Right lobe of liver (tissue), 6 donors: Measurements from ENCODE around the gene NRF1. TPM values are rescaled to one million over a fixed set of nuclear protein-coding genes. Genes with fewer than 3 reads are reported as not detected.

ENCODE experiments used
- ATAC-seq, 4 donors: fragments of 200-7000 bp; cut with Tn5 transposase; one replicate each; pipeline ENCODE4 v1.9.1; 2020; ENCODE audit warnings: mild to moderate bottlenecking in 4 of 4, moderate library complexity in 4 of 4
- DNase-seq, 3 donors: peaks; one replicate each; pipeline ENCODE4 v3.0.0-alpha.2; 2020
- H3K27ac ChIP-seq, 3 donors: fragments of 200-600 bp; one replicate each; pipeline ENCODE4 v1.8.0; 2022
- H3K27me3 ChIP-seq, 2 donors: fragments of 200-600 bp; one replicate each; pipeline ENCODE4 v1.8.0; 2022
- H3K36me3 ChIP-seq, 4 donors: fragments of 200-600 bp; sonication (generic) in 1 of 4; one replicate each; pipeline versions ENCODE4 v1.5.1 to v1.8.0; 2017 to 2022; ENCODE audit warnings: control low read depth in 1 of 4
- H3K4me1 ChIP-seq, 4 donors: fragments of 200-600 bp; sonication (generic) in 1 of 4; one replicate each; pipeline versions ENCODE4 v1.5.1 to v1.8.0; 2017 to 2022; ENCODE audit warnings: control low read depth in 1 of 4
- H3K4me3 ChIP-seq, 3 donors: fragments of 200-600 bp; one replicate each; pipeline ENCODE4 v1.8.0; 2022
- H3K9me3 ChIP-seq, 4 donors: fragments of 200-600 bp; sonication (generic) in 1 of 4; one replicate each; pipeline versions ENCODE4 v1.5.1 to v1.8.0; 2017 to 2022; ENCODE audit warnings: control low read depth in 1 of 4
- POLR2A ChIP-seq: fragments of 450-650 bp; IDR thresholded peaks from one replicate; pipeline ENCODE4 v1.6.1; 2017; ENCODE audit warnings: antibody characterized with exemption, mild to moderate bottlenecking
- WGBS: methylation state at CpG from one replicate; pipeline ENCODE4 v1.1.6; 2018; ENCODE audit warnings: low coverage, low lambda C conversion rate; ENCODE audit not compliant: insufficient coverage; ENCODE audit errors: missing lambda C conversion rate; 5-methylcytosine and 5-hydroxymethylcytosine counted together
- intact Hi-C, 2 donors: fragments of 100-400 bp; cut with DNase I; formaldehyde crosslinking; loops; one replicate each; pipeline versions ENCODE4 v1.11.2 to v1.14.1; 2022
- total RNA-seq, 6 experiments: library from RNA; depleted of rRNA in 2 of 6; stranded (reverse); fragments of >200 nt in 2 of 6; fragmentation: NEBNext Ultra II Directional in 3 of 6; extraction: Animal tissue kit (Norgen Biotek cat#: 25700) in 3 of 6; gene quantifications; one replicate each; pipeline versions ENCODE4 v1.1.0 to v1.2.4, GENCODE V29; 2016 to 2023
- TF ChIP-seq, protein P1 (sequence below), 4 donors: fragments of 200-600 bp in 3 of 4; fragments of 450-650 bp in 1 of 4; IDR thresholded peaks; one replicate each; pipeline versions ENCODE4 v1.5.1 to v1.8.0; 2016 to 2022; ENCODE audit warnings: antibody characterized with exemption in 4 of 4, mild to moderate bottlenecking in 2 of 4
- donor health status: DM: no; HTN: yes; CAD: no.
- donor health status: DM: no; HTN: no; CAD: no.
- donor health status: DM: no; HTN: no; CAD: no.
- donor health status: DM: no; HTN: yes; CAD: no.
- donor health status: DM: no; HTN: yes; CAD: no.

The NRF1 gene
- total RNA-seq, 6 experiments from 2014 or later = 3.9 to 6.8 (median 5.3) TPM

DNA sequence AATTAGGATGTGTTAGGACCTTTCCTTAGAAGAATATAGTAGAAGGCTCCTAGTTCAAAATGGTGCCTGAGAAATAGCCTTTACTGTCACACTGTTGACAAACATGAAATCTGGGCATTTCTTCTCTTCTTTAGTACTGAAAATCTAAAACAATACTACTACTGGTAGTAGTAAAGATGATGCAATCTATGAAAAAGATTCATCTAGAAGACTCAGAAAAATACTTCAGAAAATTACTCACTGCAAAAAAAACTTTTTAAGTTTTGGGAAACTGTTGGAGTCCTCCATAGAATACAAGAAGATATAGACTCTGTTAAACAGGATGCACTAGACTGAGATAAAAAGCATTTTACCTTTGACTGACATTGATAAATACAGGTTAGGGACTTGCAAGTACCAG, 67.1 kb downstream of the NRF1 start:
- ATAC-seq (no peak), DNase-seq (no peak)

DNA sequence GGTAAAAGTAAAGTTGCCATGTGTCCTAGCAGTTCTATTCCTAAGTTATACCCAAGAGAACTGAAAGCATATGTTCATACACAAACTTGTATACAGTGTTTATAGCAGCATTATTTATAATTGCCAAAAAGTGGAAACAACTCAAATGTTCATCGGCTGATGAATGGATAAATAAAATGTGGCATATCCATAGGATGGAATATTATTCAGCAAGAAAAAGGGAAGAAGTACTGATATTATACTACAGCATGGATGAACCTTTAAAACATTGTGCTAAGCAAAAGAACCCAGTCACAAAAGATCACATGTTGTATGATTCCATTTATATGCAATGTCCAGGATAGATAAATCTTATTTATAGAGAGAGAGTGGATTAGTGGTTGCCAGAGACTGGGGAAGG, 68.9 kb downstream of the NRF1 start:
- TF ChIP-seq, protein P1, sequence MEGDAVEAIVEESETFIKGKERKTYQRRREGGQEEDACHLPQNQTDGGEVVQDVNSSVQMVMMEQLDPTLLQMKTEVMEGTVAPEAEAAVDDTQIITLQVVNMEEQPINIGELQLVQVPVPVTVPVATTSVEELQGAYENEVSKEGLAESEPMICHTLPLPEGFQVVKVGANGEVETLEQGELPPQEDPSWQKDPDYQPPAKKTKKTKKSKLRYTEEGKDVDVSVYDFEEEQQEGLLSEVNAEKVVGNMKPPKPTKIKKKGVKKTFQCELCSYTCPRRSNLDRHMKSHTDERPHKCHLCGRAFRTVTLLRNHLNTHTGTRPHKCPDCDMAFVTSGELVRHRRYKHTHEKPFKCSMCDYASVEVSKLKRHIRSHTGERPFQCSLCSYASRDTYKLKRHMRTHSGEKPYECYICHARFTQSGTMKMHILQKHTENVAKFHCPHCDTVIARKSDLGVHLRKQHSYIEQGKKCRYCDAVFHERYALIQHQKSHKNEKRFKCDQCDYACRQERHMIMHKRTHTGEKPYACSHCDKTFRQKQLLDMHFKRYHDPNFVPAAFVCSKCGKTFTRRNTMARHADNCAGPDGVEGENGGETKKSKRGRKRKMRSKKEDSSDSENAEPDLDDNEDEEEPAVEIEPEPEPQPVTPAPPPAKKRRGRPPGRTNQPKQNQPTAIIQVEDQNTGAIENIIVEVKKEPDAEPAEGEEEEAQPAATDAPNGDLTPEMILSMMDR (IDR thresholded peaks at IDR 0.05) = no peak
- no peak for TF ChIP-seq POLR2A
- intact Hi-C loops = no loop called here

More for the DNA sequence above, 67.1 kb downstream of the NRF1 start:
- Histone ChIP-seq H3K27ac (no peak overlapping the region), H3K27me3 (no peaks in the 10 kb centered on the region), H3K4me3 (no peak overlapping the region), H3K9me3 (no peaks in the 10 kb centered on the region), H3K36me3 (peaks cover 0 to 8% (median 0%) of the 10 kb centered on the region in 4 donors), H3K4me1 (no peaks in the 10 kb centered on the region)
- TF ChIP-seq POLR2A = no peak
- TF ChIP-seq, protein P1 (IDR thresholded peaks at IDR 0.05) = no peak
- intact Hi-C loops = no loop called here

DNA sequence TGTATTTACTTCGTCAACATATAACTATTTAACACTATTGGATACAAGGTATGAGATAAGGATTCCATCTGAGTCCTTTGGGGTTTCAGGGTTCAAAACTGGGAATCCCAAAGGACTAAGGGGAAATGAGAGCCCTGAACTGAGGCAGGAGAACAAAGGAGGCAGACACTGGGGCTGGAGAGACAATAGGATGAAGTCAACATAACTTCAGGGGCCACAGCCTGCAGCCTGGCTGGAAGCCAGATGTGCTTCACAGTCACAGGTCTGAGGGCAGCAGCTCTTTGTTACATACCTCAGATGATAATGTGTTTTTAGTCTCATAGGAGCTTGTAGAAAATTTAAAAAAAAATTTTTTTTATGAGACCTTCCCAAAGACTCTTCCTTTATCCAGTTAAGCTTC, 73.3 kb downstream of the NRF1 start:
- Histone ChIP-seq H3K4me3 (no peak overlapping the region), H3K9me3 (no peaks in the 10 kb centered on the region), H3K4me1 (no peaks in the 10 kb centered on the region), H3K27me3 (no peaks in the 10 kb centered on the region), H3K27ac (no peak overlapping the region), H3K36me3 (no peaks in the 10 kb centered on the region)
- no peak for ATAC-seq
- DNase-seq = no peak
- intact Hi-C loops = no loop called here
- TF ChIP-seq, protein P1 (IDR thresholded peaks at IDR 0.05) = no peak
- no peak for TF ChIP-seq POLR2A
- 95% methylated on average over 1 of the region's 1 CpG for WGBS

More for the DNA sequence above, 68.9 kb downstream of the NRF1 start:
- H3K27ac ChIP-seq = no peak overlapping the region
- 100% methylated on average over 1 of the region's 1 CpG for WGBS
- H3K9me3 ChIP-seq = no peaks in the 10 kb centered on the region
- H3K27me3 ChIP-seq = no peaks in the 10 kb centered on the region
- H3K4me1 ChIP-seq = no peaks in the 10 kb centered on the region
- H3K36me3 ChIP-seq = peaks cover 0 to 8% (median 0%) of the 10 kb centered on the region in 4 donors
- DNase-seq (no peak), ATAC-seq (no peak)
- H3K4me3 ChIP-seq = no peak overlapping the region

DNA sequence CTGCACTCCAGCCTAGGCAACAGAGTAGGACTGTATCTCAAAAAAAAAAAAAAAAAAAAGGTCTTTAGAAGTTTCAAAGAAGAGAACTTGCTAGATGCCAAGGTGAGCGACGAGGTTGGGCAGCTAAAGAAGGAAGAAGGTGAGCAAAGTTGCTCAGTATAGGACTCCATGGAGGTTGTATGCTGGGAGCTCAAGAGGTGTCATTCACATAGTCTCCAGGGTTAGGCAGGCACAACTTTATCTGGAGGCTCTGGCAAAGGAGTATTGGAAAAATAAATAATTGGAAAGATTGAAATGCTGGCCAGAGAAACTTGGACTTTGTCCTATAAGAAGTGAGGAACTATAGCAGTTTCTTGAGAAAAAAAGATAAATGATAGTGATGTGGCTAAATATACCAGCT, 74.5 kb downstream of the NRF1 start:
- TF ChIP-seq, protein P1 (IDR thresholded peaks at IDR 0.05) = no peak
- TF ChIP-seq POLR2A = no peak
- intact Hi-C loops = no loop called here
- H3K4me1 ChIP-seq = no peaks in the 10 kb centered on the region
- H3K27ac ChIP-seq = no peak overlapping the region
- no peaks in the 10 kb centered on the region for H3K9me3 ChIP-seq
- no peaks in the 10 kb centered on the region for H3K27me3 ChIP-seq
- no peak for DNase-seq
- no peak overlapping the region for H3K4me3 ChIP-seq
- no peak for ATAC-seq
- WGBS = no CpG with 5 or more reads among the region's 2 CpGs
- H3K36me3 ChIP-seq = no peaks in the 10 kb centered on the region
